ENCODE data around the gene NHLRC4.

The NHLRC4 gene

GRCh38 chr16:552171-552570 lies 14.6 kb upstream of the NHLRC4 start:
- in situ Hi-C loops (cut with HindIII; ENCODE audit: low sequenced_read_pairs), result no loop called here

- in situ Hi-C loops (cut with HindIII; ENCODE audit: low sequenced_read_pairs), result no loop called here
Measured at GRCh38 chr16:553601-554296, 13.1 kb upstream of the NHLRC4 start.

- in situ Hi-C loops (cut with HindIII; ENCODE audit: low sequenced_read_pairs), result no loop called here
Measured at GRCh38 chr16:554297-554621, 12.5 kb upstream of the NHLRC4 start.

GRCh38 chr16:554640-555365 lies 12.0 kb upstream of the NHLRC4 start:
- in situ Hi-C loops (cut with HindIII; ENCODE audit: low sequenced_read_pairs), result no loop called here

GRCh38 chr16:555528-556473 lies 11.0 kb upstream of the NHLRC4 start:
- in situ Hi-C loops (cut with HindIII; ENCODE audit: low sequenced_read_pairs), result no loop called here

GRCh38 chr16:556474-557173 lies 10.2 kb upstream of the NHLRC4 start:
- in situ Hi-C loops (cut with HindIII; ENCODE audit: low sequenced_read_pairs), result no loop called here

GRCh38 chr16:557463-558297 lies 9.1 kb upstream of the NHLRC4 start:
- in situ Hi-C loops (cut with HindIII; ENCODE audit: low sequenced_read_pairs), result no loop called here

GRCh38 chr16:558298-559020 lies 8.3 kb upstream of the NHLRC4 start:
- in situ Hi-C loops (cut with HindIII; ENCODE audit: low sequenced_read_pairs), result no loop called here

- in situ Hi-C loops (cut with HindIII; ENCODE audit: low sequenced_read_pairs), result no loop called here
Measured at GRCh38 chr16:559021-559380, 7.8 kb upstream of the NHLRC4 start.

- in situ Hi-C loops (cut with HindIII; ENCODE audit: low sequenced_read_pairs), result no loop called here
Measured at GRCh38 chr16:559411-560203, 7.2 kb upstream of the NHLRC4 start.

- in situ Hi-C loops (cut with HindIII; ENCODE audit: low sequenced_read_pairs), result no loop called here
Measured at GRCh38 chr16:560204-560700, 6.6 kb upstream of the NHLRC4 start, which contains the start of gene PRR35. Gene PRR35 (plus strand): TSS chr16:560394. CDS start chr16:563295, 2,901 bp downstream.

GRCh38 chr16:560701-561412 lies 5.9 kb upstream of the NHLRC4 start:
- in situ Hi-C loops (cut with HindIII; ENCODE audit: low sequenced_read_pairs), result no loop called here

GRCh38 chr16:561413-561794 lies 5.4 kb upstream of the NHLRC4 start:
- in situ Hi-C loops (cut with HindIII; ENCODE audit: low sequenced_read_pairs), result no loop called here

- in situ Hi-C loops (cut with HindIII; ENCODE audit: low sequenced_read_pairs), result no loop called here
Measured at GRCh38 chr16:561957-562938, 4.6 kb upstream of the NHLRC4 start.

- in situ Hi-C loops (cut with HindIII; ENCODE audit: low sequenced_read_pairs), result no loop called here
Measured at GRCh38 chr16:563072-563644, 3.6 kb upstream of the NHLRC4 start.

GRCh38 chr16:564690-565418 lies 2.0 kb upstream of the NHLRC4 start:
- in situ Hi-C loops (cut with HindIII; ENCODE audit: low sequenced_read_pairs), result no loop called here

All from DLD1 (cell line).